Activated CD4-positive, alpha-beta T cell treated with anti-CD3 and anti-CD28 coated beads, Interleukin-2, Interleukin-4, amounts not matched to agents 100 ng/mL and 50 ng/mL, durations not matched to agents 16 hours and 8 hours (primary cell): ENCODE measurements around the gene ATP8A2.
A peak's percentile ranks its signal among the peaks of the same experiment; 100 is the strongest.
"Not testable (repeated sequence)": the region's sequence is repeated elsewhere in the genome, so short reads cannot be mapped to it uniquely, and the experiment has no call there.

ENCODE experiments used
- DNase-seq: peaks from one replicate; pipeline ENCODE4 v3.0.0-alpha.2; 2020; ENCODE audit warnings: low spot score

ATP8A2 gene

DNA sequence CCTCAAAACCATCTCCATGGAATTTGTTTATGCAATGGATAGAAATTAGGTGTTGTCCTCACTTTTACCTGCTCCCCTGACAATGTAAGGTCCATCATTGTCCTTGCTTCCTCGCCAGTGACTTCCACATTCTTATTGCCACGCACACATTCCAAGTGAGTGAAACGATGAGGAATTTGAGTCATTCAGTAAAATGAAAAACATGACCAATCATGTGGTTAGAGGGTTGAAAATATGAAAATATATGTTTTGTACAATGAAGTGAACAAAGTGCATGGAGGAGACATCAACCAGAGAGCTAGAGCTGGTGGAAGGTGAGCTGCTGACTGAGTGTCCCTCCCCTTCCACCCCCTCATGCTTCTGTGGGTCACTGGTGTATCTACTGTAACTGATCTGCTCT lies 91.7 kb downstream of the ATP8A2 start:
- DNase-seq = no peak

DNA sequence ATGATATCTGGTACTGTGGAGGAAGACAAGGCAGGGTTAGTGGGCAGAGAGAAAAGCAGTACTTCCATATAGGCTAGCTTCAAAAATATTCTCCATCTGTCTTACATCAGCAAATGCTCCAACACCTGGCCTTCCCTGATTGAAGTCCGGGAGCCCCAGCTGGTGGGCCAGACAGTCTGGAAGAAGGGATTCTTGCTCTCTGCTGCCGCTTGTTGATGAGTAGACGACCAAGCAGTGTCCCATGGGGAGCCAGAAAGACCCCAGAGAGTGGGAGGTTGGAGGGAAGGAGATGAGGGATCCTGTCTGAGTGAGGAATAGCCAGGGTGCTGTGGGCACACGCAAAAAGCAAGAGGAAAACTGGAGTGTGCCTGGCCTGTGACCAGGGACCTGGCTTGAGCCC lies 95.1 kb downstream of the ATP8A2 start:
- no peak for DNase-seq

DNA sequence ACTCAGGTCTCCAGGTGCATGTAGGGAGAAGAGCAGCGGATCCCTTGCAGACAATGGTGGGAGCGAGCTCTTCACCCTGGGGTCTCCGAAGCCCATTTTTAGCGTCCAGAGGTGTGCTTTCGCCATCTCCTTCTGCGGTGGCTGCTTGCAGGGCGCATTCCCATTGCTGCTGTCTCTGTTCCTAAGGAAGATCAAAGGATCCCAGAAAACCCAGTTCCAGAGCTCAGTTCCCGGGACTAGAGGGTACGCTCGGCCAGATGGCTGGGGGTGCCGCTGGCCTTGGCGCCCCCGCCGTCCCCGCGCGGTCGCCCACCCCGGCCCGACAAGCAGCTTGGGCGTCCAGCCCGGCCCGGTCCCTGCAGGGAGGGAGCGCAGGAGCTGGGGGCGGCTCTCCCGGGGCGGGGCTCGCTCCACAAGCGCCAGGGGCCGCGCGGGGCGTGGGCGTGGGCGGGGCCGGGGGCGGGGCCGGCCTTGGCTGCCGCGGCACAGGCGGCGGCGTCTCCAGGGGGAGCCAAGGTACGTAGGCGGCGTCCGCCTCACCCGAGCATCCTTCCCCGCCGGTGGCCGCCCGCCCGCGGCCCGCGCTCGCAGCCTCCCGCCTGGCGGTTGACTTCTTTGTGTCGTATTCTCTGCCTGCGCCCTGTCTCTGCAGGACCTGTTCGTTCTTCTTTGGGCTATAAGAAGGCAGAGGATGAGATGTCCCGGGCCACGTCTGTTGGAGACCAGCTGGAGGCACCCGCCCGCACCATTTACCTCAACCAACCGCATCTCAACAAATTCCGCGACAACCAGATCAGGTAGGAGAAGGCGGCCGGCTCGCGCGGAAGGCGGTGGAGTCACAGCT lies 96.8 kb downstream of the ATP8A2 start:
- DNase-seq = peak; percentile 22

DNA sequence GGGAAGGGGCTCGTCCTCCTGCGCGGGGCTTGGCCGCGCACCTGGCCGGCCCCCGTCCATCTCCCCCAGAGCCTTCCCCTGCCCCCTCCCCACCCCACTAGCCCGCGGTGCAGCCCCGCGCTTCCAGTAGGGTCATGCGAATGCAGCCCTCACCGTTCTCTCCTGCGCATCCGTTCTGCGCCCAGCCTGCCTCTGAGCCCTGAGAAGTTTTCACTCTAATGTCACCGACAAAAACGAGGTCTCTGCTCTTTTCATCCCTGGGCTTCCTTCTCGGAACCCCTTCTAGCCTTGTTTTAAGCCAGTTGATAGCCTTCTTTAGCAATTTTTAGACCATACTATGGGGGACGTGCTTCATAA lies 97.4 kb downstream of the ATP8A2 start:
- DNase-seq = no peak

DNA sequence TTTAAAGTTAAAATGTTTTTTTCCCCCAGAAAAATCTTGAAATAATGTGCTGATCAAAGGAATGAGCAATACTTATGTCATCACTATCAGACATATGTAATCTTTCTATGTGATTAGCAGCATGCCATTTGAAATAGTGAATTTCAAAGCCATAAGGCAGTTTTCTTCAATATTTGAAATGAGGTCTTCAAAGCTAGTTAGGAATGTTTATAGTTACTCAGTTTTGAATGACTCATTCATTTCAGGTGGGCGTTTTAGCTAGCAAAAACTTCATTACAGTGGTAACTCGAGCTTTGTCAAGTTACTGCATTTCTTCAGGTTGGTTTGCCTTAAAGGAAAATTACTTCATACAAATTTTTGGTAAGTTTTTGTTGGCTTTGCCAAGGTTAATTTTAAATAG lies 102.1 kb downstream of the ATP8A2 start:
- DNase-seq = no peak

DNA sequence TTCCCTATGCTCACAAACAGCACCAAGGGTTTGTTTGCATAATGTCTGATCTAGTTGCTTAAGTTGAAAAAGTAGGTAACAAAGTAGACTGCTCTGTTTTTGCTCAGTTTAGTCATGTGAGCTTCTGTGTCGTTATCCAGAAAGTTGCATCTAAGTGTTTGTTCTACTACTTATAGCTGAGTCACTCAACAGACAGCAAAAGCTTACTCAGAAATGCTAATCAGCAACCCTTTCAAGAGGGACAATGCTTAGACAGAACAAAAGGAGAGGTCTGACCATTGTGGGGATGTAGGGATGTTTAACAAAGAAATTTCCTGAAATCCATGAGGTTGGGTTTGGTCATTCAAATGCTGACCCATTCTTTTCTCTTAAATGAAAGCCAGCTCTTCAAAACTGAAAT lies 106.4 kb downstream of the ATP8A2 start:
- DNase-seq = no peak

DNA sequence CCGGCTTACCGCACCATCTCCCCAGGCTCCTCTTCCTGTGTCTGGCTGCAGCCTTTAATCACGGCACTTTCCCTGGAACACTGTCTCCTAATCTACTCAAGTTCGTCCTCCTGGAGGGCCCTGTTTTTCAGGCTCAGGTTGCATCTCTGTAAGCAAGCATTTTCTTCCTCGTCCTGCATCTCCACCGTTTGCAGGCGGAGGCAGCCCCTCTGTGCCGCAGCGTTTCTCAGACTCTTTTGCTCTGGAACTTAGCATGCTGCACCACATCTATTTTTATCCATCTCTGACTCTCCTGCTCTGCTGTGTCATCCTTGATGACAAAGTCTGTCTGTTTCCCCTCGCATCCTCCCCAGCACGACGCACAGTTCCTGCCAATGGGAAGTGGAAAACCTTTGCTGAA lies 117.5 kb downstream of the ATP8A2 start:
- no peak for DNase-seq

DNA sequence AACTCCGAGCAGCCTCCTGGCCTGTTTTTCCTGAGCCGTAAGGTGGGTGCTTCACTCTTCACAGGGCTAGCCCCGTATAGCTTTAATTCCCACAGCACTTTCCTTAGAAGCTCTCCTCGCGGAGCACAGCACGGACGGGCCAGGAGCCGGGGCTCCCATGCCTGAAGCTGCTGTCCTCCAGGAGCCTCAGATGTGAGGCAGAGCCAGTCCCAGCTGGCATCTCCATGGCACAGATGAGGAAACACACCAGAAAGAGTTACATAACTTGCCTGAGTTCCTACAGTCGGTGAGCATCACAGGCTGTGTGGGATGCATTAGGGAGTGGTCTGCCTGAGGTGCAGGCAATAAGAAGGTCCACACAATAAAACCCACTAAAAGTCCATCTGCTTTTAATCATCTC lies 118.5 kb downstream of the ATP8A2 start:
- no peak for DNase-seq

DNA sequence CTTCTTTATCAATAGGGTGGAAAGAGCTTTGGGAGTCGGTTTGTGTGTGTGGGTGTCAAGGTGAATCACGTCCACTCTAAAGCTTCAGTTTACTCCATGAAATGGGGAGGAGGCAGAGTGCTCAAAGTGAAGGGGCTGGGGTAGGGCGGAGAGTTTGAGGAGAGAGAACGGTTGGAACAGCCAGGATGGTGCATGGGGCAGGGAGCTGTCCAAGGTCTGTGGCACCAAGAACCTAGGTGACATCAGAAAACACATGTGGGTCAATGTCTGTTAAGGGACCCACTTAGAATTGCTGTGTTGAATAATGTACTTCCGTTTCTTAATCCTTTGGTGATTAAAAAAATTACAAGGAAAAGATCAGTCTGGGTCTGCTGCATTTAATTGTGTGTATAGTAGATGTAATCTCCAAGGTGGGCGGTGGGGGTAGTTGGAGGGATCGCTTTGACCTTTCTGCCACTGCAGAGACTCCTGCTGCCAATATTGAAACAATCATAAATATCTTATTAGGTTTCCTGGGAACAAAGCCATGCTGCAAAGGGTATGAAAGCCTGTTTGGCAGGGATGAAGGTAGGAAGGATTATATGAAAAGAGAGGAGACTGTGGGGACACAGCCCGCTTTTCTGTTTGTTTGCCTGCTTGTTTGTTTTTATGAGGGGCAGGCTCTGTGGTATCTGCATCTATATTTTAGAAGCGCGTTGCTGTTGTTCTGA lies 122.3 kb downstream of the ATP8A2 start:
- DNase-seq = no peak

DNA sequence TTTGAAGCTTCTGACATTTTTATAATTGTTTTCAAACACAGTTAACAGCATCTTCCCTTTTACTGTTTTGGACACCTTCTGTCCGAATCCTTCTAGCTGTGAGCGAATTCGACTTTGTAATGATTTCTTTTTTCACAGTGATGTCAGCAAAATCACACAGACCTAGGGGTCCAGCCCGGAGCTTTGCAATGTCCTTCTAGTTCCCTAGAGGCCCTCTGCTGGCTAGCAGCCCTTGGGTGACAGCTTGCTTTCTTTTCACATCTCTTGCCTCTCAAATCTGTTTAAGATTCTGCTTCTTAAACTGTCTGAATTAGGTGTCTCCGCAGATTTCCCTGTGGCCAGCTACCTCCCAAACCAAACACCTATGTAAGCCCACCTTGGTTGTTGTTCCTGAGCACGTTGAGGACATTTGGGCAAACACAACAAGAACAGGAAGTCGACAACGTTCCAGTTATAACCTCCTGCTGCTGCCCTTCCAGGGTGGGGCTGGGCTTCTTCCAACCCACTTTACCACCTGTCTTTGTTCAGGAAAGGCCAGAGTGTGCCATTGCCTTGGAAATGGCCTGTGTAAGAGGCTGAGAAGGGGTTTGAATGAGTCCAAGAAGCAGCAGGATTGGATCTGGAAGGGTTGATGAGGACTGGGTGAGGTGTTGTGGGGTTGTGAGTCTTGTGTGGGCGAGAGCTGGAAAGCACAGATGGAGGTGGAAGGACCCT lies 123.1 kb downstream of the ATP8A2 start:
- DNase-seq = no peak

DNA sequence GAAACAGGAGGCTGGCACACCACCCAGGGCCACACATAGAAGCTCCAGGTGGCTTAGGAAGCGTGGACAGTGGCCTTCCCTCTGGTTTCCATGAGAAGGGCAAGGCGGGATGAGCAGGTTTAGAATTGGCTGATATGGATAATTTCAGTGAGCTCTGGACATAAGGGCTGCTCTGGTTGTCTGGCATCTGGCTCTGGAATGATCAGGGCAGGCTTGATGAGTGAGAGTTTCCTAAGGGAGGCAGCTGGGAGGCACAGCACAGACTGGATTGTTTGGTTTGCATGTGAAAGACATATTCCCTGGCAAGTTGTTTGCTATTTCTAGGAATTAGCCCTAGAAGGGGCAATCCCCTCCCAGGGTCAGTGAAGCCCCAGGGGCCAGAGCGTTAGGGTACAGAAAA lies 129.5 kb downstream of the ATP8A2 start:
- no peak for DNase-seq

DNA sequence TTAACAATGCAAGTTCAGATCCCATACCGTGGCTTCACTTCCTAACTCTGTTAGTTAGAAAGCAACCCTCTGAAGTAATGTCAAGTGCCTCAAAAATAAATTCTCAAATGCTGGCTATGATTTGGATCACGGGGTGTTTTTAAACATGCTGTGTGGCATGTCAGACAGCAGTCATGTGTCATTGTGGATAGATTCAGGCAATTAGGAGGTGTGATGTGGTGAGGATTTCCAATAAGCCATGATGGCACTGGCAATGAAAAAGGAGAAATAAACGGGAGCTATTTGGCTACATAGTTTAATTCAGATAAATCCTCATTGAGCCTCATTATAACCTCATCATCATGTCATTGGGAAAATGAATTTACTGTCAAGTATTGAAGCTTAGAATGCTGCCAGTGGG lies 130.3 kb downstream of the ATP8A2 start:
- DNase-seq = no peak

DNA sequence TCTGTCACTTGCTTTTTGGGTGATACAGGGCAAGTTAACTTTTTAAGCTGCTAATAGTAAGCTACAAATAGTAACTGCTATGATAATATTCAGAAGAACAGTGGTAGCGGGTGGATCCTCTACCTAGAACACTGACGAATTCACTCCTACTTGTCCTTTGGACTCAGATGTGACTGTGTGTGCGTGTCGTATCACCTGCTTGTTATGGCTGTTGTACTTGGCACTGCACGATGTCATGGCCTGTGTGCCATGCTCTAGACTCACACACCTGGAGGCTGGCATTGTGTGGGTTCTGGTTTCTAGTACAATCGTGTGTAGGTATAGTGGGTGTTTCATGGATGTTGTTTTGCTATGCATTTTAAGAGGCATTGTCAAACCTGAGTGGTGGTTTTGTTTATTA lies 130.8 kb downstream of the ATP8A2 start:
- no peak for DNase-seq

DNA sequence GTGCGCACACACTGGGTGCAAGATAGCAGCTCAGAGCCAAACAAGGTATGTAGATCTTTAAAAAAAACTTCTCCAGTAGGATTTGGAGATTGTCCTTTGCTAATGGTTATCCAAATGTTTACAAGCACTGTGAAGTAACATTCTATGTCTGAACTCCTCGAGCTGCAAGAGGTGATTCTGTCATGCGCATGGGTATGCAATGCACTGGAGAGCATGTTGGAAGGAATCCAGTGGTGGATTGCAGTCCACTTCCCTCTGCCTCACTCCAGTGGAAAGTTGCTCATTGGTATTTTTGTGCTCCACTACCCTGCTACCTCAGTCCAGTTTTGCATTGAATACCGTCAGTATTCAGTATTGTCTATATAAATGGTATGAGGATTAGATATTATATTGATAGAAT lies 132.1 kb downstream of the ATP8A2 start:
- no peak for DNase-seq

DNA sequence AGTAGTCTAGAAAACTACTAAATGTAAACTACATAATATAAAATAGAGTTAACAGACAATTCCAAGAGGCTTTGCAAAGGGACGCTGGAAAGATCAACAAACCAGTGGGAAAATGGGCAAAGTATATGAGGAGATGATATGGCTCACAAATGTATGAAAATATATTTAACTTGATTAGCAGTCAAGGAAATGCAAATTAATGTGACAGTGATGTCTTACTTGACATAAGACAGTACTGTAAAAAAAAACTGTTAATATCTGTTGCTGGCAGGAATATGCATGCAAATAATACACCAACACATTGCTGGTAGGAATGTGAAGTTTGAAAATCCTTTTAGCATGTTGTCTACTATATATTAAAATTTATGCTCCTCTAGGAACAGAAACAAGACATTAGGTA lies 136.1 kb downstream of the ATP8A2 start:
- DNase-seq = no peak

DNA sequence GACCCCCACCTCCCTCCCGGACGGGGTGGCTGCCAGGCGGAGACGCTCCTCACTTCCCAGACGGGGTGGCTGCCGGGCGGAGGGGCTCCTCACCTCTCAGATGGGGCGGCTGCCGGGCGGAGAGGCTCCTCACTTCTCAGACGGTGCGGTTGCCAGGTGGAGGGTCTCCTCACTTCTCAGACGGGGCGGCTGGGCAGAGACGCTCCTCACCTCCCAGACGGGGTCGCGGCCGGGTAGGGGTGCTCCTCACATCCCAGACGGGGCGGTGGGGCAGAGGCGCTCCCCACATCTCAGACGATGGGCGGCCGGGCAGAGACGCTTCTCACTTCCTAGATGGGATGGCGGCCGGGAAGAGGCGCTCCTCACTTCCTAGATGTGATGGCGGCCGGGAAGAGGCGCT lies 141.3 kb downstream of the ATP8A2 start:
- not testable (repeated sequence) for DNase-seq

DNA sequence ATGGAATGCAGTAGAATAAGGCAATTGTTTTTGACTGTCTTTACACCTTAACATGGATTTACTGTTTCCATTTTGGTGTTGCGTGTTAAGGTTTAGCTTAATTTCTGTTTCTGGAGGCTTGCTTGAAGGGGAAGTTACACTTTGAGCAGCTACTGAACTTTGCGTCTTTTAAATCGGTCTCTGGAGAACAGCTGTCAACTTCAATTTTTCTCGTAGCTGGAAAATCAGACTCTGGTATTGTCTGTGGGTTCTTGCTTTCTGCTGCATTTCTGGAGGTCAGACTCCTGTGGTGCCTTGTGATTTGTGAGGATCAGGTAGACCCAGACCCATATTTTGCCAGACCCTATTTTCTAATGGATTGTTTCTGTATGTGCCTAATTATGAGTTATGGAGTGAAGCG lies 146.7 kb downstream of the ATP8A2 start:
- no peak for DNase-seq

DNA sequence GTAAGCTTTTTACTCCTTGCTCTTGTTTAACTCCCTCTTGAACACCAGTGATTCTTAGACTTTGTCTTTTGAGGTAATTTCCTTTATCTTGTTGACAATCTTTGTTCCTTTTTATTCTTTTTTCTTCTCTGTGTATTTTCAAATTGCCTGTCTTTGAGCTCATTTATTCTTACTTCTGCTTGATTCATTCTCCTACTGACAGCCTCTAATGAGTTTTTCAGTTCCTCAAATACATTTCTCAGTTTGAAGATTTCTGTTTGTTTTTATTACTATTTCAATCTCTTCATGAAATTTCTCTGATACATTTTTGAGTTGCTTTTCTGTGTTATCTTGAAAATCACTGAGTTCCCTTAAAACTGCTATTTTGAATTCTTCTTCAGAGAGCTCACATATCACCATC lies 154.1 kb downstream of the ATP8A2 start:
- DNase-seq = no peak

DNA sequence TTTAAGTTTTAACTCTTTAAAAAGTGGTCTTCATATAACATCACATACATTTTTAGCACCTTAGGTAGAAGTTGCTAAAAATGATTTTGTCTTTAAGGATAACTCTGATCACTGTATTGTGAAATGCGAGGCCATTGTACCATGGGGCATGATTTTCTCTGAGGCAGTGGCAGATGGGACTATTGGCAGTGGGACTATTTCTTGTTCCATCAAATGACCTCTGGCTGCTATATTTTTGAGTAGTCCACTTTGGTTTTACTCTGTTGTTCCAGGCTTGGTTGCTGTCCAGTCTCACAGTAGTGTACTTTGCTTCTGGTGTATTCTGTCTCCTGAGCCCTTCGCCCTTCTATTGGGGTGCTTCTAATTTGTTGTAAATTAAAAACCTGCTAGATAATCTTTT lies 156.5 kb downstream of the ATP8A2 start:
- no peak for DNase-seq

DNA sequence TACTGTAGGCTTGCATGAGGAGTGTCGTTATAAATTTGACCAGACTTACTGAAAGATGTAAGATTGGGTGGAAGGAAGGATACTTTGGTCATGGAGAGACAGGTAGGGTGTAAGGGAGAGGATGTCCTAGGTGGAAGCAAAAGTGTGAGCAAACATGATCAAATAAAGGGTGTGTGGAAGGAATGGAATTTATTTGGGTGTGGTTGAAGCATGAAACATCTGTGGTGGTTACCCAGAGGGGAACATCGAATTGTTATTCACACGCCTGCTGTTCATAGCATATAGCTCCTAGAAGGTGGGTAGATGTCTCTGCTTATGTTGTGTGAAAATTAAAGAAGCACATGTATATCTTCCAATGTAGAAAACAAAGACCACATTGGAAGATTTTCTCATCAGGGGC lies 157.7 kb downstream of the ATP8A2 start:
- no peak for DNase-seq

DNA sequence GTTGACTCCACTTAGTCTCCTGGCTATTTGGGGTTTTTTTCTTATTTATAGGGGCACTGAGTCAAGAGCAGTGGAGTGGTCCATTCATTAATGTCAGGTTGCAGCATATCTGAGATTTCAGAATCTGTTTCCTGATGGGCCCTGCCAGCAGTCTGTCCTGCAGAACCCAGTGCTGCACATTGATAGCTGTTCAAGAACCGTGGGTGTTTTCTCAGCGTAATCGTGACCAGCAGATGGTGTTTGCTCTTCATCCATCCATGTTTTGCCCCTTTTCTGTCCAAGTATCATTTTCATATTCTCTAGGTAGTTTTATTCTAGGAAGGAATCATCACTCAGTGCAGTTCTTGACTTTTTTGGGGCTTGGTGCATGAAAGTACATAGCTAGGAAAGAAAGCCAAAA lies 166.5 kb downstream of the ATP8A2 start:
- no peak for DNase-seq

DNA sequence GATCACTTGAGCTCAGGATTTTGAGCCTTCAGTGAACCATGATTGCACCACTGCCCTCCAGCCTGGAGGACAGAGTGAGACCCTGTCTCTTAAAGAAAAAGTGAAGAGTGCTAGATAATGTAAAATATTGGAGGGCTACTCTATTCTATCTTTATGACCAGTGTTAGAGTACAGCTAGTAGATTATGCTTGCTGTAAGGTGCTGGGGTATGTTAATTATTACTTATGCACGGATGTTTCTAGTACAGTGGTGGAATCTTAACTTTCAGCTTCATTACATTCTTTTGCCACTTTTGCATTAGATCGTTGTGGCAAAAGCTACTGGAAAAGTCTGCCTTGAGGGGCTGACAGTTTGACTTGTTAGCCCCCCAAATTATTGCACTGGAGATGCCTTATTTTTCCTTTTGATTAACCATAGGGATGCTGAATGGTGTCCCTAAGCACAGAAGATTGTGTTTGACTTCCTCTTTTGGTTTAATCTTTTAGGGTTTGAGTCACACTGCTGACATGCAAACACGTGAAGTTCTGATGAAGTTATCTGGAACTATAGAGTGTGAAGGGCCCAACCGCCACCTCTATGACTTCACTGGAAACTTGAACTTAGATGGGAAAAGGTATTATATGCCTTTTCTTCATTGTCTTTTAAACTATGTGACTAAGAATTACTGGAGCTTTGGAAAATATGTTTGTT lies 169.8 kb downstream of the ATP8A2 start:
- no peak for DNase-seq

DNA sequence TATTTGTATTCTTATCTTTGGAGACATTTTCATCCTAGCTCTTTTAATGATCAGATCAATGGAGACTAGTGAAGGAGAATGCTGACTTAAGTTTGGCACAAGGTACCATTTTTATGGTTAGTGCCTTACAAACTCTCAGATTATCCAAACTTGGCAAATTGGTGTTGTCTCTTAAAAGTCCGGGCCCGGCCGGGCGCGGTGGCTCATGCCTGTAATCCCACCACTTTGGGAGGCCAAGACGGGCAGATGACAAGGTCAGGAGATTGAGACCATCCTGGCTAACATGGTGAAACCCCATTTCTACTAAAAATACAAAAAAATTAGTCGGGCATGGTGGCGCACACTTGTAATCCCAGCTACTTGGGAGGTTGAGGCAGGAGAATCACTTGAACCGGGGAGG lies 177.2 kb downstream of the ATP8A2 start:
- DNase-seq = not testable (repeated sequence)
